Stimulated activated naive CD8-positive, alpha-beta T cell treated with anti-CD3 and anti-CD28 coated beads, Interleukin-15, Interleukin-2, amounts not matched to agents 100 U/mL and 50 U/mL, for 24 hours (primary cell): ENCODE results near the gene FASTKD3.

ENCODE experiments used
- ATAC-seq: fragments of 150-1000 bp; cut with Tn5 transposase; one replicate; pipeline ENCODE4 v1.10.0; 2021
- DNase-seq: peaks from one replicate; pipeline ENCODE4 v3.0.0; 2021

Gene FASTKD3

DNA sequence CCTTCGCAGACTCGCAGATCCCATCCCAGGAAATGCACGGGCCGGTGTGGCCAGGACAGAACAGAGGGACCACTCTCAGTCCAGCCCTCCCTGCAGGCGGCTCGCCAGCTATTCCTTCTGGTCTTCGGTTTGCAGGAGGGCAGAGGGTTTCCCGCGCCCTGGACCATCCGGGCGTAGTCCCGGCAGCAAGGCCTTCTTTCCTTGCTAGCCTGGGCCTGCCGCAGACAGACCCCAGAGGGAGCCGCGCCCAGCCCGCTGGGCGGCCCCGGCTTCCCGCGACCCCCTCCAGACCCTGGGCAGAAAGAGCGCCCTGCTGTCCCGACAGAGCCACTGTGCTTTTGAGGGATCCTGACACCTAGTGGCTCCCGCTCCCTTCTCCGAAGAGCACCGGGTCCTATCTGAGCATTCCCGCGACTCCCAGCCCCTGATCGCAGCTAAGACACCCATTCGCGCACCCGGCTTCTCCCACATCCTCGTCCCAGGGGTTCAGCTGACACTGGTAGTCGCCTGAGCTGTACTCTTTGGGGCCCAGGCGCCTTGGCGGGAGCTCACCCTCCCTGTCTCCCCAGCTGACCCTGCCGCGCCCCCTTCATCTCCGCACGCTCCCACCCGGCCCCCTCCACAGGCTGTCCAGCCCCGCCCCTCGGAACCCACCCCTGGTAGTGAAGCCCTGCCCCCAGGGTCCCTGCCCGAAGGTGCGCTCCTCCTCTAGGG lies 19.0 kb downstream of the FASTKD3 start:
- ATAC-seq (peak; percentile 26), DNase-seq (no peak)

DNA sequence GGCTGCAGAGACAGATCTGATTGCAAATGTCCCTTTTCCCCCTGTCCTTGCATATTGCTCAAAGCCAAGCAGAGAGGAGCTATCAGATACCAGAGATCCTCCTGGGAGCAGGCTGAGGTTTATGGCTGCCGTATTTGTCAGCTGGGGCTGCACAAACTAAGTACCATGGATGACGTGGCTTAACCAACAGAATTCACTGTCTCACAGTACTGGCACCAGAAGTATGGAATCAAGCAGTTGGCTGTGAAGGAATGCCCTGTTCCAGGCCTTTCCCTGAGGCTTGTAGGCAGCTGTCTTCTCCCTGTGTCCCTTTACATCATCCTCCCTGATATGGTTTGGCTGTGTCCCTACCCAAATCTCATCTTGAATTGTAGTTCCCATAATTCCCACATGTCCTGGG lies 20.5 kb downstream of the FASTKD3 start:
- DNase-seq (no peak), ATAC-seq (no peak)

GRCh38 chr5:7846327-7846726 lies 22.5 kb downstream of the FASTKD3 start:
- DNase-seq: no peak
- no peak for ATAC-seq

DNA sequence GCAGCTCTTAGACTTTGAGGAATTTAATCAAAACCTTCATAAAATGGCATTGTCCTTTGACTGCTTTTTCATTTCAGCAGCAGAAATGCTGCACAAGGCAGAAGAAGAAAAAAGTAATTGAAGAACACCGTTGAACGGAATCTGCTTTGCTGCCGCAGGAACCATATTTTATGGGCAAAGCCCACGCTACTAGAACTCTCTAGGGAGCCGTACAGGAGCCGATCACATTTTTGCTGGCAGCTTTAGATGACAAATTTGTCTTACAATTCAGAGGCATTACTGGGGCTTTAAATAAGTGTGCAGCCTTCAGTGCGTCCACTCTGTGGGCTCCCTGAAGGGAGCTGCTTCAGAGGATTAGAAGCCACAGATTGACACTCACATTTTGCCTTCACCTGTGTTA lies 23.3 kb downstream of the FASTKD3 start:
- ATAC-seq (no peak), DNase-seq (no peak)

DNA sequence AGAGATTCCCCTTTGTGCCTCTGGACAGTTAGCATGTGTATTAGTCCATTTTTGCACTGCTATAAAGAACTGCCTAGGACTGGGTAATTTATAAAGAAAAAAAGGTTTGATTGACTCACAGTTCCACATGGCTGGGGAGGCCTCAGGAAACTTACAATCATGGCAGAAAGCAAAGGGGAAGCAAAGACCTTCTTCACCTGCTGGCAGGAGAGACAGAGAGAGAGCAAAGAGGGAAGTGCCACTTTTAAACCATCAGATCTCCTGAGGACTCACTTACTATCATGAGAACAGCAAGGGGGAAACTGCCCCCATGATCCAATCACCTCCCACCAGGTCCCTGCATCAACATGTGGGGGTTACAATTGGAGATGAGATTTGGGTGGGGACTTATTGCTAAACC lies 23.9 kb downstream of the FASTKD3 start:
- ATAC-seq: no peak
- DNase-seq: no peak

- DNase-seq: no peak
- ATAC-seq: no peak
Measured at GRCh38 chr5:7842531-7842930, 26.3 kb downstream of the FASTKD3 start.

- DNase-seq (no peak), ATAC-seq (no peak)
Measured at GRCh38 chr5:7837403-7837802, 31.4 kb downstream of the FASTKD3 start.

DNA sequence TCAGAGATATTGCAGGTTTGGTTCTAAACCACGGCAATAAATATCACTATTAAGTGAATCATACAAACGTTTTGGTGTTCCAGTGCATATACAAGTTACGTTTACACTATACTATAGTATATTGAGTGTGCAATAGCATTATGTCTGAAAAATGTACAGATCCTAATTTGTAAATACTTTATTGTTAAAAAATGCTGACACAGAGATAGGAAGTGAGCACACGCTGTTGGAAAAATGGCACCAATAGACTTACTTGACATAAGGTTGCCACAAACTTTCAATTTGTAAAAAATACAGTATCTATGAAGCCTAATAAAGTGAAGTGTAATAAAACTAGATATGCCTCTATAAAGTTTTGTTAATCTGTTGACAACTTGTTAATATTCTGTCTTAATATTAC lies 33.8 kb downstream of the FASTKD3 start:
- no peak for ATAC-seq

DNA sequence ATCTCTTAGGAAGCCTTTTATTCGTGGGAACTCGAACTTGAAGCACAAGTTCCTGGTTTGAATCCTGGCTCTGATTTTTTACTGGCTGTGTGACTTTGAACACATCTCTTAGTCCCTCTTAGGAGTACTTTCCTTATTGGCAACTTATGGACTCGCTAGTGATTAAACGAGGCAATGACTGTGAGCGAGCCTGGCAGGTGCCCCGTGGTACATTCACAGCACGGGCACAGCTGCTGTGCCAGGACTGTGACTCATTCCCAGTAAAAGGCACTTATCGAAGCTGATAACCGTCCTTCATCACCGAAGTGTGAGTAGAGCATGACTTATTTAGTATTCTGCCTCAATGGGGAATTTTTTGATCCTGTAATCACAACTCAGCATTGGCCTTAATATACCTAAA lies 40.6 kb downstream of the FASTKD3 start:
- no peak for DNase-seq
- ATAC-seq: no peak

More for the DNA sequence above, 33.8 kb downstream of the FASTKD3 start:
- no peak for DNase-seq

- DNase-seq (no peak), ATAC-seq (no peak)
Measured at GRCh38 chr5:7827610-7828009, 41.2 kb downstream of the FASTKD3 start.

DNA sequence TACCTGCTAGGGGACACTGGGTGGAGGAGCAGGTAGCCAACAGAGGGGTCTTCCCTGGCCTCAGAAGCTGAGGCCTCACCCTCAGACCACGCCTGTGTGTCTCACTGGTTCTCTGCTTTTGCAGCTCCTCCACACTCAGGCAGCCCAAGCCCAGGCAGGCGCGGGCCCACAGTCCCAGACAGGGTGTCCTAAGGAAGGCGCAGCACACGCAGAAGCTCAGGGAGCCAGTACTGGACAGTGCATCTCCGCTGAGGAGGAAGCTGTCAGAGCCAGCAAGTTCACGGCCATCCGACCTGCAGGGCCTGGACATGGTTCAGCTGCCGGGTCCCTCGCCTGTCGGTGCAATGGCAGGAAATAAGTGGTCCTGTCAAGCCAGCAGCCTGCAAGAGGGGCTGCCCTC lies 43.2 kb downstream of the FASTKD3 start:
- DNase-seq (no peak), ATAC-seq (no peak)

- DNase-seq (no peak), ATAC-seq (no peak)
Measured at GRCh38 chr5:7824995-7825394, 43.8 kb downstream of the FASTKD3 start.

GRCh38 chr5:7823594-7823993 lies 45.2 kb downstream of the FASTKD3 start:
- ATAC-seq (no peak), DNase-seq (no peak)

GRCh38 chr5:7822449-7822848 lies 46.4 kb downstream of the FASTKD3 start:
- DNase-seq: no peak
- no peak for ATAC-seq

DNA sequence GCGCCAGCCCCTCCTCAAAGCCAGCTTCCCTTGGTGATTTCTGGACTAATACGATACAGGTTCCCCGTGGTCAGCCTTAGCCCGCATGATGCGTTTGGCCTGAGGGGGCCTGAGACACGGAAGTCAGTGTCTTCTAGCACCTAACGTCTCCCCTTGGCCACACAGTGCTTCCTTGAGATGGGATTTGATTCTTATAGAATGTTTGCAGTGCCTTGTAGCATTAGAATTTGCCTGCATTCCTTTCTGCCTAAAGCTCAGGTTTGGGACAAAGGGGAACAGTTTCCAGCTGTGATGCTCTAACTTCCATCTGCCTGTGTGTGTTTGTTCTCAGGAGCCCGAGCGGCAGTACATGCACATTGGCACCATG lies 52.3 kb downstream of the FASTKD3 start:
- ATAC-seq (no peak), DNase-seq (no peak)

DNA sequence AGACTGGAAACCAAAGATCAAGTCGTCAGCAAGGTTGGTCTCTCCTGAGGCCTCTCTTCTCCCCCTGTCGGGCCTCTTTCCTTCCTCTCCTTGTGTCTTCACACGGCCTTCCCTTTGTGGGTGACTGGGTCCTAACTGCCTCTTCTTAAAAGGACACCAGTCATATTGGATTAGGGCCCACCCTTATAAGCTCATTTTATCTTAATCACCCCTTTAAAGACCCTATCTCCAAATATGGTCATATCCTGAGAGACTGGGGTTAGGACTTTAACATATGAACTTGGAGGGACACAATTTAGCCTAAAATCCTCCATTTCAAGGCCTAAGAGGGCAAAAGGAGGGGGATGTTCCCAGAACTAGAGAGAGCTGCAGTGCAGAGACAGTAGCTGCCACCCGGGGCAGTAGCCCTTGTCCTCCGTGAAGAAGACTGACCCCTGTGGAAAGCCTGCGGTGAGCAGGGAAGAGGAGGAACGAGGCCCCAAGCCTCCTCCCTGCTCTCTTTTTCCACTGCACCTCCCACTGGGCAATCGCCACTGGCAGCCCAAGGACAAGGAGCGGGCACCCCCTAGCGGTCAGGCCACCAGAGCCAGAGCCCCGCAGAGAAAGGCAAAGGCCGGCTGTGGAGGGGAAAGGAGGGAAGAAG lies 52.8 kb downstream of the FASTKD3 start:
- peak; percentile 82 for ATAC-seq
- peak; percentile 79 for DNase-seq

GRCh38 chr5:7814816-7815215 lies 54.0 kb downstream of the FASTKD3 start:
- DNase-seq: no peak
- ATAC-seq: no peak

GRCh38 chr5:7813576-7813975 lies 55.3 kb downstream of the FASTKD3 start:
- ATAC-seq: no peak

GRCh38 chr5:7813007-7813406 lies 55.8 kb downstream of the FASTKD3 start:
- no peak for ATAC-seq
- DNase-seq: no peak

More at GRCh38 chr5:7813576-7813975, 55.3 kb downstream of the FASTKD3 start:
- DNase-seq: no peak

DNA sequence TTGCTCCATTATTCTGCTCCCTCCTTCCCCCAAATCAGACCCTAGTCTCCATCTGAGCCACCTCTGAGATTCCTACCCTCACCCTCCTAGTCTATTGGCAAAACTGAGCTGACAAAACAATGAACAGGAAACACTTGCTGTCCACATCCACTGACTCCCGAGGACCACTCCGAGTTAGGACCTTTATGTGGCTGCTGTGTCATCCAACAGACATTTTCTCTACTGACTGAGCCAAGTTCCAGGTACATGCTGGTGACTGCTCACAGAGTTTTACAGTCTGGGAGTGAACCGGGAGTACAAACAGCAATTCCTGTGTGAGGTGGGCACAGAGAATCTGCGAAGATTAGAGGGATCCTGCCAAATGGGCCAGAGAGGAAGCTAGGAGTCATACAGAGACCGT lies 57.1 kb downstream of the FASTKD3 start:
- no peak for ATAC-seq
- DNase-seq: no peak
